ENCODE measurements around the gene TMEM167A. TPM values are rescaled to one million over a fixed set of nuclear protein-coding genes. Genes with fewer than 3 reads are reported as not detected.

Gene TMEM167A, protein sequence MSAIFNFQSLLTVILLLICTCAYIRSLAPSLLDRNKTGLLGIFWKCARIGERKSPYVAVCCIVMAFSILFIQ
- polyA plus RNA-seq (2011; rRNA removed) (88.3 and 149 TPM in 2 replicates), polyA minus RNA-seq (2011; rRNA and poly(A)+ RNA removed) (25.8 and 50.7 TPM in 2 replicates)

DNA sequence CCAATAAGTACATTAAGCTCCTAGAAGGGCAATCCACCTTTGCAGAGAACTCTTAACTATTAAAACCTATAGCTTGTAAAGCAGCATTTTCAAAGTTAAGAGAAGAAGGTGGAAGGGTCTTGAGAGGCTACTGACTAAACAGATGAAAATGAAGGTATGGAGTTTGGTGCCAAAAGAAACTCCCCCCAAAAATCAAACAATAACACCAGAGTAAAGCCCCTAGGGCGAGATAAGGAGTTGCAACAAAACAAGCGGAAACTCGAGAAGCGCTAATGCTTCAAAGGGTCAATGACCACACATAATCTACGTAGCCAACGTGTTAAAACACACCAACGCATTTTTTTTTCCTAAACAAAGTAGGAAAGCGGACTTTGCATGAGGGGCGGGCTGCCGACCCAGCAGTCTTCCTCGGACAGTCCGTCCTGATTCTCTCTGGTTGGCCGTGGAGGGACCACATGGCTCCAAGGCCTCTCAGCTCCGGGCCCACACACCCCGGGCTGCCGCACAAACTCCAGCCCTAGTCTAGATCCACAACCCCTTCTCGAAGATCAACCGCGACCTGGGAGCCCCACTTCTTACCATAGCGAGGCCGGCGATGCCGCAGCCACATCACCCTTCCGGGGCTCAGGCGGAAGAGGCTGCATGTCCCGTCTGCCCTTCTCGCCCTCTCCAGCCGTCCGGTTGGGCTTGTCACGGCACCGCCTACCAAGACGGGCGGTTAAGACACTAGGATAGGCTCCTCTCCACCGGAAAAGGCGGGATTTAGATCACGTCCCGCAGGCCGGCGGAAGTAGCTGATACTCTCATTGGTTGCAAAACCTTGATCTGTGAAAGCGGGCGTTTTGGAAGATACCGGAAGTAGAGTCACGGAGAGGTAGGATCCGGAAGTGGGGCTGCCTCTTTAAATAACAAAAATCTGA is at the start of gene TMEM167A, which contains the start of gene XRCC4:
TSS of gene TMEM167A (minus strand) at position 653 of the 920 bp plus-strand sequence. CDS start at position 582, 71 bp downstream.
TSS of gene XRCC4 (plus strand) at position 806 of the 920 bp plus-strand sequence. CDS start 27,373 bp downstream, outside the sequence.
- Histone ChIP-seq H3K27ac (ENCODE audit: low read depth, low read length) (peak within 1 kb of the TSS; percentile 92), H3K9me3 (ENCODE audit: control insufficient read depth, insufficient read depth, low read length) (no peaks in the 10 kb centered on the region), H3K4me3 (ENCODE audit: low read depth, low read length) (peak within 1 kb of the TSS; percentile 87), H3K27me3 (ENCODE audit: control insufficient read depth, insufficient read depth, low read length) (no peaks in the 10 kb centered on the region)
- CTCF ChIA-PET: interaction anchor here (0.6 to 0.8 kb wide), 2 partner anchors 353 to 396 kb away, joined by 3 to 4 read pairs; no protein-coding TSS in a partner anchor
- DNase-seq (ENCODE audit: low read depth, low spot score): peak; percentile 97
- POLR2A ChIA-PET: interaction anchor here (0.6 to 1.4 kb wide), 6 partner anchors 17 to 396 kb away, joined by 3 to 6 read pairs (median 4); no protein-coding TSS in a partner anchor
- TF ChIP-seq, protein P1, sequence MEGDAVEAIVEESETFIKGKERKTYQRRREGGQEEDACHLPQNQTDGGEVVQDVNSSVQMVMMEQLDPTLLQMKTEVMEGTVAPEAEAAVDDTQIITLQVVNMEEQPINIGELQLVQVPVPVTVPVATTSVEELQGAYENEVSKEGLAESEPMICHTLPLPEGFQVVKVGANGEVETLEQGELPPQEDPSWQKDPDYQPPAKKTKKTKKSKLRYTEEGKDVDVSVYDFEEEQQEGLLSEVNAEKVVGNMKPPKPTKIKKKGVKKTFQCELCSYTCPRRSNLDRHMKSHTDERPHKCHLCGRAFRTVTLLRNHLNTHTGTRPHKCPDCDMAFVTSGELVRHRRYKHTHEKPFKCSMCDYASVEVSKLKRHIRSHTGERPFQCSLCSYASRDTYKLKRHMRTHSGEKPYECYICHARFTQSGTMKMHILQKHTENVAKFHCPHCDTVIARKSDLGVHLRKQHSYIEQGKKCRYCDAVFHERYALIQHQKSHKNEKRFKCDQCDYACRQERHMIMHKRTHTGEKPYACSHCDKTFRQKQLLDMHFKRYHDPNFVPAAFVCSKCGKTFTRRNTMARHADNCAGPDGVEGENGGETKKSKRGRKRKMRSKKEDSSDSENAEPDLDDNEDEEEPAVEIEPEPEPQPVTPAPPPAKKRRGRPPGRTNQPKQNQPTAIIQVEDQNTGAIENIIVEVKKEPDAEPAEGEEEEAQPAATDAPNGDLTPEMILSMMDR (IDR thresholded peaks at IDR 0.05; ENCODE audit: low read depth, low read length): no peak

DNA sequence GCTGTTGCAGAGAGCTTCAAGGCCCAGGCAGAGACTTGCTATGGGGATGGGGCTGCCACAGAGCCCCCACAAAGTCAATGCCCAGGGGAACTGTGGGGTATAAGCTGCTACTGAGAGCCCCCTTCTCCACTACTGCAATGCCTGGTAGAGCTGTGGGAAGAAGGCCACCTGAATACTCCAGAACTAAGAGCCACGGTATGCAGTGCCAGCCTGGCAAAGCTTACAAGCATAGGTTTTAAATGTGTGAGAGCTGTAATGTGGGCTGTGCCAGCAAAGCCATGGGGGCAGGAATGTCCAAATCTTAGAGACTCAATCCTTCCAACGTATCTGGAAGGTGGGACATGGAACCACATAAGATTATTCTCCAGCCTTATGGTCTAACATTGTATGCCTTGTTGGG is 49.3 kb upstream of the TMEM167A start:
- ChIA-PET POLR2A (no interaction called here), CTCF (no interaction called here)
- no peaks in the 10 kb centered on the region for H3K27me3 ChIP-seq (ENCODE audit: control insufficient read depth, insufficient read depth, low read length)
- DNase-seq (ENCODE audit: low read depth, low spot score): no peak
- no peaks in the 10 kb centered on the region for H3K9me3 ChIP-seq (ENCODE audit: control insufficient read depth, insufficient read depth, low read length)
- no peak overlapping the region for H3K4me3 ChIP-seq (ENCODE audit: low read depth, low read length)
- H3K27ac ChIP-seq (ENCODE audit: low read depth, low read length): peak overlapping the region; percentile 21
- TF ChIP-seq, protein P1 (IDR thresholded peaks at IDR 0.05; ENCODE audit: low read depth, low read length): no peak

DNA sequence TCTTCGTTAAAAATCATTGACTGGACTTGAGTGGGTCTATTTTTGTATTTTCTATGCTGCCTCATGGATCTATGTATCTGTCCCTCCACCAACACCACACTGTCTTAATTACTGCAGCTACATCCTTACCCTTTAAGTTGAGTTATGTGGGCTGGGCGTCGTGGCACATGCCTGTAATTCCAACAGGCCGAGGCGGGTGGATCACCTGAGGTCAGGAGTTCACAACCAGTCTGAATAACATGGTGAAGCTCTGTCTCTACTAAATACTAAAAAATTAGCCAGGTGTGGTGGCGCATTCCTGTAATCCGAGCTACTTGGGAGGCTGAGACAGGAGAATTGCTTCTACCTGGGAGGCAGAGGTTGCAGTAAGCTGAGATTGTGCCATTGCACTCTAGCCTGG is 48.4 kb upstream of the TMEM167A start:
- no peak for DNase-seq (ENCODE audit: low read depth, low spot score)
- CTCF ChIA-PET: no interaction called here

DNA sequence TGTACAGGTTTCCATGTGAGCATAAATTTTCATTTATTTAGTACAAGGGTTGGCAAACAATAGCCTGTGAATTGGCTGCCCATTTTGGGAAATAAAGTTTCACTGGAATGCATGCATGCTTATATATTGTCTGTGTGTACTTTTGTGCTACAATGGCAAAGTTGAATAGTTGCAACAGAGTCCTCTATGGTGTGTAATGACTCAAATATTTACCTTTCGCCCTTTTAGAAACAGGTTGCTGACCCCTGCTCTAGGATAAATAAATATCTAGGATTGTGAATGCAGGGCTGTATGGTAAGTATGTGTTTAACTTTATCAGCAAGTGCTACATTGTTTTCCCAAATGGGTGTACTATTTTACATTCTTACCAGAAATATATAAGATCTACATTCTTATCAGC is 47.4 kb upstream of the TMEM167A start:
- Histone ChIP-seq H3K27me3 (ENCODE audit: control insufficient read depth, insufficient read depth, low read length) (no peaks in the 10 kb centered on the region), H3K4me3 (ENCODE audit: low read depth, low read length) (no peak overlapping the region), H3K9me3 (ENCODE audit: control insufficient read depth, insufficient read depth, low read length) (no peaks in the 10 kb centered on the region), H3K27ac (ENCODE audit: low read depth, low read length) (no peak overlapping the region)
- no peak for DNase-seq (ENCODE audit: low read depth, low spot score)
- ChIA-PET CTCF (no interaction called here), POLR2A (no interaction called here)
- TF ChIP-seq, protein P1 (IDR thresholded peaks at IDR 0.05; ENCODE audit: low read depth, low read length): no peak

More for the DNA sequence above, 48.4 kb upstream of the TMEM167A start:
- POLR2A ChIA-PET: no interaction called here
- Histone ChIP-seq H3K4me3 (ENCODE audit: low read depth, low read length) (no peak overlapping the region), H3K27me3 (ENCODE audit: control insufficient read depth, insufficient read depth, low read length) (no peaks in the 10 kb centered on the region), H3K9me3 (ENCODE audit: control insufficient read depth, insufficient read depth, low read length) (no peaks in the 10 kb centered on the region), H3K27ac (ENCODE audit: low read depth, low read length) (no peak overlapping the region)
- TF ChIP-seq, protein P1 (IDR thresholded peaks at IDR 0.05; ENCODE audit: low read depth, low read length): no peak

DNA sequence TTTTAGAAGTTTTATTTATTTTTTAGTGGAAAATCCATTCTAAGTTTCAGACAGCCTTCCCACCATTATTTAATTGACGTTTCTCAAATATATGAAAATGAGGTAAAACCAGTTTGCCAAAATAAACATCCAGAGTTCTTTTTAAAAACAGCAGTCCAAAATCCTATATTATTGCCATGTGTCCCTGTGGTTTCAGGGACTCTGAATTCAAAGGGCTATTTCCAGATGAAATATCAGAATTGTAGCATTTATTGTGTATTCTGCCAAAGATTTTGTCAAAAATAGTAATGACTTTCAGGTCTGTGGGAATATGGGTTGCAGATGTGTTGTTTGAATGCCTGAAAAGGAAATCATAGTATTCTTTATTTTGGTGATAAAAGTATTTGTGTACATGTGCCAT is 41.8 kb upstream of the TMEM167A start:
- DNase-seq (ENCODE audit: low read depth, low spot score): no peak
- ChIA-PET CTCF (no interaction called here), POLR2A (no interaction called here)
- Histone ChIP-seq H3K27me3 (ENCODE audit: control insufficient read depth, insufficient read depth, low read length) (no peaks in the 10 kb centered on the region), H3K9me3 (ENCODE audit: control insufficient read depth, insufficient read depth, low read length) (0 out of 2 replicates have a peak, but pooled peaks cover under 1% of the 10 kb centered on the region), H3K4me3 (ENCODE audit: low read depth, low read length) (no peak overlapping the region), H3K27ac (ENCODE audit: low read depth, low read length) (no peak overlapping the region)
- TF ChIP-seq, protein P1 (IDR thresholded peaks at IDR 0.05; ENCODE audit: low read depth, low read length): no peak

All from AG04450 (cell line).